T-helper 2 cell treated with Interferon-gamma antibody and Interleukin-4, amounts not matched to agents 5 μg/mL and 100 μg/mL, for 36 hours (primary cell): ENCODE data around the gene PLPP7.
"Not testable (repeated sequence)": the region's sequence is repeated elsewhere in the genome, so short reads cannot be mapped to it uniquely, and the experiment has no call there.

Source experiments
- DNase-seq: peaks from one replicate; pipeline ENCODE4 v3.0.0; 2021; ENCODE audit warnings: low spot score
- H3K27ac Mint-ChIP-seq: one replicate; pipeline ENCODE4 v1.8.0; 2021; ENCODE audit warnings: mild to moderate bottlenecking, mixed read lengths
- H3K27me3 Mint-ChIP-seq: one replicate; pipeline ENCODE4 v1.8.0; 2021; ENCODE audit warnings: low read depth, mixed read lengths
- H3K36me3 Mint-ChIP-seq: one replicate; pipeline ENCODE4 v1.8.0; 2021; ENCODE audit warnings: low read depth, mixed read lengths
- H3K4me1 Mint-ChIP-seq: one replicate; pipeline ENCODE4 v1.8.0; 2021; ENCODE audit warnings: low read depth, mixed read lengths
- H3K4me3 Mint-ChIP-seq: one replicate; pipeline ENCODE4 v1.8.0; 2022; ENCODE audit warnings: mild to moderate bottlenecking, moderate library complexity, mixed read lengths
- H3K9me3 Mint-ChIP-seq: one replicate; pipeline ENCODE4 v1.8.0; 2021; ENCODE audit warnings: mixed read lengths

Gene PLPP7

DNA sequence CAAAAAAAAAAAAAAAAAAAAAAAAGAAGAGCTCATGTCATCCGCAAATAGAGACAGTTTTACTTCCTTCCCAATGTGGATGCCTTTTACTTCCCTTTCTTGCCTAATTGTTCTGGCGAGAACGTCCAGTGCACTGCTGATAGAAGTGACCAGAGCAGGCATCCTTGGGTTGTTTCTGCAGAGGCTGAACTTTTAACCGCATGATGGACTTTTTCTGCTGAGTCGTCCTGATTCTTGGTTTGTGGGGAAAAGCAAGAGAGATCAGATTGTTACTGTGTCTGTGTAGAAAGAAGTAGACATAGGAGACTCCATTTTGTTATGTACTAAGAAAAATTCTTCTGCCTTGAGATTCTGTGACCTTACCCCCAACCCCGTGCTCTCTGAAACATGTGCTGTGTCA, 67.0 kb downstream of the PLPP7 start:
- peaks cover 14% of the 10 kb centered on the region for H3K4me1 Mint-ChIP-seq
- not testable (repeated sequence) for H3K4me3 Mint-ChIP-seq, DNase-seq, H3K9me3 Mint-ChIP-seq, H3K36me3 Mint-ChIP-seq, H3K27me3 Mint-ChIP-seq, H3K27ac Mint-ChIP-seq

DNA sequence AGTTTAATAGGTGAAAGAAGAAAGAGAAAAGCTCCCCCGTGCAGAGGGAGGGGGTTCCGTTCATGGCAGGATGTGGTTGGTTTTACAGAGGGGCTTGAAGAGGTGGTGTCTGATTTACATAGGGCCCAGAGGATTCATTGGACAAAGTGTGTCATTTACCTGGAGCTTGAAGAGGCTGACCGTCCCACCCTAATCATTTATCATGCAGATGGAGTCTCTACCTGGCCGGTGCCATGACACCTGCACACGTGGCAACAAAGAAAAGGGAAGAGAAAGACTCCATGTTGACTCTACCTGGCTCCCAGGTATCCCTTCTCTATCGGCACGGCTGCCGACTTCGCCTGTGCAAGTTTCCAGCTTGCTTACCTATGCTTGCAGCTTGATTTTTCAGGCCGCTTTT, 69.0 kb downstream of the PLPP7 start:
- H3K36me3 Mint-ChIP-seq, result peaks cover 2% of the 10 kb centered on the region
- no peaks in the 10 kb centered on the region for H3K9me3 Mint-ChIP-seq
- DNase-seq, result no peak
- H3K27me3 Mint-ChIP-seq, result no peaks in the 10 kb centered on the region
- no peak overlapping the region for H3K4me3 Mint-ChIP-seq
- peaks cover 15% of the 10 kb centered on the region for H3K4me1 Mint-ChIP-seq
- H3K27ac Mint-ChIP-seq, result peak overlapping the region; percentile 43
